ENCODE measurements around the gene KASH5. TPM values are rescaled to one million over a fixed set of nuclear protein-coding genes. Genes with fewer than 3 reads are reported as not detected.

KASH5 gene
- total and polyA plus RNA-seq, 2 of the 8 experiments (the other 6 are each of a cell fraction or from before 2014, with no cell fraction given): 0.05 to 0.19 TPM

DNA sequence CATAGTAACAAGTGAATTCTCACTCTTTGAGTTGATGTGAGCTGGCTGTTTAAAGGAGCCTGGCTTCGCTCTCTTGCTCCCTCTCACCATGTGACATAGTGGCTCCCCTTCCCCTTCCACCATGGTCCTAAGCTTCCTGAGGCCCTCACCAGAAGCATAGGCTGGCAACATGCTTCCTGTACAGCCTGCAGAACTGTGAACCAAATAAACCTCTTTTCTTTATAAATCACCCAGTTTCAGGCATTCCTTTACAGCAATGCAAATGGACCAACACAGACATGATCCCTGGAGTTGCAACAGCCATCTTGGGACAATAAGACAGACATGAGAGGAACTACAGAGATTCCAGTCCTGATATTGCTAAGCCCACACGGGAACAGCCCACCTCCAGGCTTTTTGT, 38.5 kb upstream of the KASH5 start:
- H2BK15ac ChIP-seq (ENCODE audit: low read length): no peak overlapping the region
- no peak overlapping the region for H2AFZ ChIP-seq (ENCODE audit: low read length)
- no peaks in the 10 kb centered on the region for H3K4me1 ChIP-seq (replicated peaks in 1 of 4; ENCODE audit: control insufficient read depth in 3 of 4, insufficient read depth in 4 of 4, low read length in 3 of 4)
- H4K8ac ChIP-seq (ENCODE audit: extremely low read depth, insufficient read depth, low read length): no peak overlapping the region
- WGBS, 2 experiments (ENCODE audit: extremely low coverage in 1 of 2, insufficient coverage in 1 of 2, insufficient read length in 1 of 2, insufficient replicate concordance in 2 of 2, low coverage in 1 of 2, low lambda C conversion rate in 2 of 2, missing lambda C conversion rate in 1 of 2): 91% methylated on average over 2 of the region's 2 CpGs; no CpG with 5 or more reads in 1 of the 2 experiments
- no peak overlapping the region for H2BK12ac ChIP-seq (ENCODE audit: low read depth, low read length)
- no peaks in the 10 kb centered on the region for H3K23me2 ChIP-seq (ENCODE audit: low read depth, low read length)
- H3K9me3 ChIP-seq (ENCODE audit: insufficient read depth in 2 of 2, low read depth in 1 of 2, low read length in 1 of 2): no peaks in the 10 kb centered on the region
- no peak overlapping the region for H3K14ac ChIP-seq (ENCODE audit: insufficient read length)
- DNase-seq (ENCODE audit: low read depth in 1 of 2, low spot score in 2 of 2): no peak
- ChIA-PET CTCF (ENCODE audit: partially characterized antibody) (interaction anchor here (1.0 to 2.3 kb wide), 5 partner anchors 12 to 244 kb away, joined by 3 to 13 read pairs (median 4); partner anchors contain the start of gene TEAD2), POLR2A (ENCODE audit: partially characterized antibody) (interaction anchor here (1.1 to 8.9 kb wide), 4 partner anchors 10 to 139 kb away, joined by 3 to 112 read pairs (median 23); partner anchors contain the start of genes DKKL1 and TEAD2)
- H4K20me1 ChIP-seq (replicated peaks in 1 of 2; ENCODE audit: control insufficient read depth in 1 of 2, insufficient read depth in 2 of 2, low read length in 2 of 2): peaks cover 3 to 11% of the 10 kb centered on the region in 2 experiments
- H3K4me3 ChIP-seq (ENCODE audit: extremely low read depth in 1 of 4, insufficient read depth in 2 of 4, low read depth in 3 of 4, low read length in 4 of 4): no peak overlapping the region
- no peak overlapping the region for H2BK5ac ChIP-seq (ENCODE audit: low read depth, low read length)
- H3K36me3 ChIP-seq (ENCODE audit: control insufficient read depth in 2 of 4, insufficient read depth in 4 of 4, low read length in 3 of 4): peaks cover 35 to 95% (median 75%) of the 10 kb centered on the region in 4 experiments
- H2BK20ac ChIP-seq (ENCODE audit: low read length): no peak overlapping the region
- no peaks in the 10 kb centered on the region; the same call in 1 of the 2 replicates for H3K79me1 ChIP-seq (ENCODE audit: low read depth, low read length)
- H3K4ac ChIP-seq (replicated peaks; ENCODE audit: insufficient read length, low read depth, low read length): no peak overlapping the region
- H3K9ac ChIP-seq (replicated peaks in 1 of 4; ENCODE audit: extremely low read depth in 1 of 4, low read depth in 3 of 4, low read length in 3 of 4): no peak overlapping the region
- H3K18ac ChIP-seq (ENCODE audit: extremely low read depth, low read length): no peak overlapping the region
- no peak overlapping the region for H3K23ac ChIP-seq (ENCODE audit: insufficient read length)
- no peak overlapping the region for H2AK5ac ChIP-seq (ENCODE audit: low read depth, low read length)
- no peaks in the 10 kb centered on the region for H3K27me3 ChIP-seq (replicated peaks in 1 of 4; ENCODE audit: control insufficient read depth in 3 of 4, extremely low read depth in 1 of 4, insufficient read depth in 3 of 4, low read length in 3 of 4)
- H3K79me2 ChIP-seq (ENCODE audit: control insufficient read depth in 1 of 2, insufficient read depth in 2 of 2, low read length in 2 of 2): no peaks in the 10 kb centered on the region
- no peak for FAIRE-seq
- H3K56ac ChIP-seq (replicated peaks; ENCODE audit: insufficient read length, low read depth, low read length): no peak overlapping the region
- no peak overlapping the region for H3K27ac ChIP-seq (ENCODE audit: low read depth, low read length)
- H2BK120ac ChIP-seq (replicated peaks; ENCODE audit: low read depth, low read length): no peak overlapping the region
- H4K91ac ChIP-seq (replicated peaks; ENCODE audit: insufficient read length, low read length): no peak overlapping the region
- no peak overlapping the region for H3K4me2 ChIP-seq (ENCODE audit: insufficient read depth in 1 of 2, low read depth in 2 of 2, low read length in 2 of 2)
- H4K5ac ChIP-seq (ENCODE audit: insufficient read length, low read depth, low read length): no peak overlapping the region
- no peak for TF ChIP-seq ZNF274 (IDR thresholded peaks at IDR 0.05; ENCODE audit: borderline replicate concordance, extremely low read depth, low read length)
- TF ChIP-seq POU5F1 (IDR thresholded peaks at IDR 0.05; ENCODE audit: low read depth, low read length): no peak
